ENCODE data around the gene PBX4.

PBX4 gene

DNA sequence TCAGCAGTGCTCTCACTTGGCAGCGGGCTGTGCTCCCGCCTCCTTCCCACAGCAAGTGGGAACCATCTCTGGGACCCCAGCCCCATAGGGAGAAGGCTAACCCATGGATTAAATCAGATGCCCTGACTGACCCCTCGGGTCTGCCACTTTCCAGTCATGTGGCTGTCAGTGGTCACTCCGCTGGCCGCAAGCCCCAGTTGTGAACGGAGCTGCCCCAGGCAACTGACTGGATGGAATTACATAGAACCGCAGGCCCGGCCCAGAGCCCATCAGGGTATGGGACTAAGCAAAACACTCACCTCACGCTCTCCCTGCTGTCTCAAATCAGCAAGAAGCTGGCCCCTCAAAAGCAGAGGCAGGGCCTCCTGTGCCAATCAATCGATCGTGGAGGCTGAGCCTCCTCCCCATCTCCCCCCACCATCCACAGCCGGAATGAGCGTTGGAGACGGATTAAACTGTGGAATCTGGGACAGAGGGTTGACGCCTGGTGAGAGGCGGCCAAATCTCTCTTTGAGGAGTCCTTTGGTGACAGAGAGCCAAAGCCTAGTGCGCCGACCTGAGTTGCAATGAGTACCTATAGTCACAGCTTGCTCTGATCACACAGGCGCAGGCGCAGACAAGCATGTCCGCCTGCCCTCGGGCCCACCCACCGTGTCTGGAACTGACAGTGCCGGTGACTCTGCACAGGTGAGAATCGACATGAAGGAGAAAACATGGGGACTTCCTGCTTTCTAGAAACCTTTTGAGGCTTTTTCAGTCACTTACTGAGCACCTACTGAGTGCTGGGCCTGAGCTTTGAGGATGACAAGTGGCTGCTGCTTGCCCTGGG lies 38.7 kb downstream of the PBX4 start:
- no peak overlapping the region for H3K4me3 ChIP-seq (ENCODE audit: low read length)
- no peaks in the 10 kb centered on the region for H3K36me3 ChIP-seq (ENCODE audit: control insufficient read depth, low read depth, low read length)
- no peak overlapping the region for H3K27ac ChIP-seq (ENCODE audit: low read length)
- no peaks in the 10 kb centered on the region for H3K27me3 ChIP-seq (ENCODE audit: control insufficient read depth, insufficient read depth, low read length)
- H3K9me3 ChIP-seq (ENCODE audit: control insufficient read depth, low read depth, low read length), result no peaks in the 10 kb centered on the region
- no peak overlapping the region for H3K9ac ChIP-seq (ENCODE audit: low read length)
- H3K4me1 ChIP-seq (ENCODE audit: control insufficient read depth, low read depth, low read length), result no peaks in the 10 kb centered on the region

GRCh38 chr19:19578252-19578651 lies 40.2 kb downstream of the PBX4 start:
- no peak overlapping the region for H3K27ac ChIP-seq (ENCODE audit: low read length)
- no peaks in the 10 kb centered on the region for H3K36me3 ChIP-seq (ENCODE audit: control insufficient read depth, low read depth, low read length)
- H3K9me3 ChIP-seq (ENCODE audit: control insufficient read depth, low read depth, low read length), result no peaks in the 10 kb centered on the region
- no peak overlapping the region for H3K9ac ChIP-seq (ENCODE audit: low read length)
- H3K4me3 ChIP-seq (ENCODE audit: low read length), result no peak overlapping the region
- no peaks in the 10 kb centered on the region for H3K4me1 ChIP-seq (ENCODE audit: control insufficient read depth, low read depth, low read length)
- H3K27me3 ChIP-seq (ENCODE audit: control insufficient read depth, insufficient read depth, low read length), result no peaks in the 10 kb centered on the region

DNA sequence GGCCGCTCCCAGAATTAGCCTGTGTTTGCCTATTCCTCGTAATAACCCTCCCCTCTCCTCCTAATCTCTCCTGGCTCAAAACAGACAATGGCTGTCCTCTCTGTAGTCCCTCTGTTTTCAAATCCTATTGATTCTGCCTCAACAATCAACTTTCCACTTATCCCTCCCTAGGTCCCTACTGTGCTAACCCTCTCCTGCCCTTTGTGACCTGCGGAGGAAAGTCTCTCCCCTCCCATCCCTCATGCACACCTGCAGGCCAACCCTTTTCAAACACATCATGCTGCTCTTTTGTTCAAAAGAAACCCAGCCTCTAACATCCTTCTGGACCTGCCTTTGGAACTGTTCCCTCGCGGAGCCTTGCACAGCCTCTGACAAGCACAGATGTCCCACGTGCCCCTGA lies 43.1 kb downstream of the PBX4 start:
- no peak overlapping the region for H3K27ac ChIP-seq (ENCODE audit: low read length)
- no peaks in the 10 kb centered on the region for H3K9me3 ChIP-seq (ENCODE audit: control insufficient read depth, low read depth, low read length)
- H3K36me3 ChIP-seq (ENCODE audit: control insufficient read depth, low read depth, low read length), result no peaks in the 10 kb centered on the region
- no peaks in the 10 kb centered on the region for H3K27me3 ChIP-seq (ENCODE audit: control insufficient read depth, insufficient read depth, low read length)
- H3K4me3 ChIP-seq (ENCODE audit: low read length), result no peak overlapping the region
- no peak overlapping the region for H3K9ac ChIP-seq (ENCODE audit: low read length)
- no peaks in the 10 kb centered on the region for H3K4me1 ChIP-seq (ENCODE audit: control insufficient read depth, low read depth, low read length)

DNA sequence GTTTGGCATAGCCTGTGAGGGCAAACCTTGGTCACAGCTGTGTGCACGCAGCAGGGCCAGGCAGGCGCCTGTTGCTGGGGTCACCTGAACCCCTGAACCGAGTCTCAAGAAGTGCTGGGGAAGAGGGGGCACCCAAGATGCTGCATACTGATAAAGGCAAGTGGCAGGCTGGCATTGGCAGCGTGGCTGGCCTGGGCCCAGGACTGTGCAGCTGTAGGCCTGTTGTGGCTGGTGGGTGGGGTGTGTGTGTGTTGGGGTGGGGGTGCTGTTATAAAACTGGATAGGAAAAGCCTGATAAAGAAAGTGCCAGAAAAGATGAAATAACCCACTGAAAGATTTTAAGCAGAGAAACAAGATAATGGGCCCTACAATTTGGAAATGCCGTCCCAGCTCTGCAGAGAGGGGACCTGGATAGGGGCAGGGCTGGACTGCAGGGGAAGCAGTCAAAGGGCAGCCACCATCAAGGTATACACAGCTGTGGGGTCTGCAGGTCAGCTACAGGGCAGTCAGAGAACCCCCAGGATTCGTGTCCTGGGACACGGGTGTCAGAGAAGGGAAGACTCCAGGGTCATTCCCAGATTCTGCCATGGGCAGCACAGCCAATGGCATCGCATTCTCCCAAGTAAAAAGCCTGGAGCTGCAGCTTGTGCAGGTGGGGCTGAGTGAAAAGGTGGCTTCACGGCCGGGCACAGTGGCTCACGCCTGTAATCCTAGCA lies 47.3 kb downstream of the PBX4 start:
- Histone ChIP-seq H3K27ac (ENCODE audit: low read length) (no peak overlapping the region), H3K9ac (ENCODE audit: low read length) (no peak overlapping the region), H3K9me3 (ENCODE audit: control insufficient read depth, low read depth, low read length) (no peaks in the 10 kb centered on the region), H3K4me3 (ENCODE audit: low read length) (no peak overlapping the region), H3K4me1 (ENCODE audit: control insufficient read depth, low read depth, low read length) (no peaks in the 10 kb centered on the region), H3K36me3 (ENCODE audit: control insufficient read depth, low read depth, low read length) (no peaks in the 10 kb centered on the region), H3K27me3 (ENCODE audit: control insufficient read depth, insufficient read depth, low read length) (no peaks in the 10 kb centered on the region)

- Histone ChIP-seq H3K9ac (ENCODE audit: low read length) (no peak overlapping the region), H3K36me3 (ENCODE audit: control insufficient read depth, low read depth, low read length) (no peaks in the 10 kb centered on the region), H3K9me3 (ENCODE audit: control insufficient read depth, low read depth, low read length) (no peaks in the 10 kb centered on the region), H3K27me3 (ENCODE audit: control insufficient read depth, insufficient read depth, low read length) (no peaks in the 10 kb centered on the region), H3K4me3 (ENCODE audit: low read length) (no peak overlapping the region), H3K27ac (ENCODE audit: low read length) (no peak overlapping the region), H3K4me1 (ENCODE audit: control insufficient read depth, low read depth, low read length) (no peaks in the 10 kb centered on the region)
Observed at GRCh38 chr19:19570571-19570970, 47.9 kb downstream of the PBX4 start.

- no peaks in the 10 kb centered on the region for H3K9me3 ChIP-seq (ENCODE audit: control insufficient read depth, low read depth, low read length)
- H3K4me3 ChIP-seq (ENCODE audit: low read length), result no peak overlapping the region
- no peak overlapping the region for H3K9ac ChIP-seq (ENCODE audit: low read length)
- H3K4me1 ChIP-seq (ENCODE audit: control insufficient read depth, low read depth, low read length), result no peaks in the 10 kb centered on the region
- no peaks in the 10 kb centered on the region for H3K36me3 ChIP-seq (ENCODE audit: control insufficient read depth, low read depth, low read length)
- H3K27ac ChIP-seq (ENCODE audit: low read length), result no peak overlapping the region
- no peaks in the 10 kb centered on the region for H3K27me3 ChIP-seq (ENCODE audit: control insufficient read depth, insufficient read depth, low read length)
Observed at GRCh38 chr19:19568802-19569756, 49.4 kb downstream of the PBX4 start.

DNA sequence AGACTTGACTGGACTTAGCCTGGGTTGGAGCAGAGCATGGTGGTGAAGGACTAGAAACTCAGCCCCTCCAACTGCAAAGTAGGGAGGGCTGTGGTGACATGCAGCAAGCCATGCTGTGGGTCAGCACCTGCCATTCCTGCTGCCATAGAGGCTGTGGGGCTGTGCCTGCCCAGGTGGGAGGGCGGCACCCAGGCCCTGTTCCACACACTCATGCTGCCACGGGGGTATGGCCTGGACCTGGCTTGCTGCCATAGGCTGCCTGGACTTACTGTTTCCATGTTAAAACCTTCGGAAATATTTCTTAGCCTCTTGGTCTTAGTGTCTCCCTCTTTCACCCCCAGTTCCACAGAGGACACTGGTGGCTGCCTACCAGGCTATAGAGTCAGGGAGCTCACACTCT lies 51.1 kb downstream of the PBX4 start:
- no peaks in the 10 kb centered on the region for H3K36me3 ChIP-seq (ENCODE audit: control insufficient read depth, low read depth, low read length)
- no peak overlapping the region for H3K4me3 ChIP-seq (ENCODE audit: low read length)
- no peaks in the 10 kb centered on the region for H3K27me3 ChIP-seq (ENCODE audit: control insufficient read depth, insufficient read depth, low read length)
- H3K9ac ChIP-seq (ENCODE audit: low read length), result no peak overlapping the region
- H3K9me3 ChIP-seq (ENCODE audit: control insufficient read depth, low read depth, low read length), result no peaks in the 10 kb centered on the region
- no peaks in the 10 kb centered on the region for H3K4me1 ChIP-seq (ENCODE audit: control insufficient read depth, low read depth, low read length)
- no peak overlapping the region for H3K27ac ChIP-seq (ENCODE audit: low read length)

- H3K9ac ChIP-seq (ENCODE audit: low read length), result no peak overlapping the region
- H3K4me1 ChIP-seq (ENCODE audit: control insufficient read depth, low read depth, low read length), result no peaks in the 10 kb centered on the region
- H3K36me3 ChIP-seq (ENCODE audit: control insufficient read depth, low read depth, low read length), result no peaks in the 10 kb centered on the region
- no peaks in the 10 kb centered on the region for H3K9me3 ChIP-seq (ENCODE audit: control insufficient read depth, low read depth, low read length)
- H3K27me3 ChIP-seq (ENCODE audit: control insufficient read depth, insufficient read depth, low read length), result no peaks in the 10 kb centered on the region
- no peak overlapping the region for H3K4me3 ChIP-seq (ENCODE audit: low read length)
- H3K27ac ChIP-seq (ENCODE audit: low read length), result no peak overlapping the region
Observed at GRCh38 chr19:19566306-19566705, 52.2 kb downstream of the PBX4 start.

DNA sequence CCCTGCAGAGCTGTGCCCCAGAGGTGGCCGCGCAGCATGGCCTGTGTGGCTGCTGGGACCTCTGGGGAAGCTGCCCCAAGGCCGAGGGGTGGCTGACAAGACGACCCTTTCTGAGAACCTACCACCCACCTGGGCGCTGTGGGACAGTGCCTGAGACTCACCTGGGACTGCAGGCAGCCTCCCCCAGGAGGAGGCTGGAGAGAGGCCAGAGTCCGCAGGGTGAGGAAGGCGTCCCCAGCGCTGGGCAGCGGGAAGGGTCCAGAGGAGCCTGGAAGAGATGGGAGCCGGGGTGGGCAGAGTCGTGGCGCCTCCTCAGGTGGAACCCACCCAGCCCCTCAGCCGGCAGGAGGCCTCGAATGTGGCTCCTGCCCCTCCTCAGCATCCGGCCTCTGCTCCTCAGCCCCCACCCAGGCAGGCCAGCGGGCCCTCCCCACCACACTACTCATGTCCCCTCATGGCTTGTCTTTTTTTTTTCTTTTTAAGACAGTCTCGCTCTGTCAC lies 55.1 kb downstream of the PBX4 start:
- Histone ChIP-seq H3K9me3 (ENCODE audit: control insufficient read depth, low read depth, low read length) (no peaks in the 10 kb centered on the region), H3K36me3 (ENCODE audit: control insufficient read depth, low read depth, low read length) (no peaks in the 10 kb centered on the region), H3K9ac (ENCODE audit: low read length) (no peak overlapping the region), H3K27ac (ENCODE audit: low read length) (no peak overlapping the region), H3K27me3 (ENCODE audit: control insufficient read depth, insufficient read depth, low read length) (no peaks in the 10 kb centered on the region), H3K4me1 (ENCODE audit: control insufficient read depth, low read depth, low read length) (no peaks in the 10 kb centered on the region), H3K4me3 (ENCODE audit: low read length) (no peak overlapping the region)

DNA sequence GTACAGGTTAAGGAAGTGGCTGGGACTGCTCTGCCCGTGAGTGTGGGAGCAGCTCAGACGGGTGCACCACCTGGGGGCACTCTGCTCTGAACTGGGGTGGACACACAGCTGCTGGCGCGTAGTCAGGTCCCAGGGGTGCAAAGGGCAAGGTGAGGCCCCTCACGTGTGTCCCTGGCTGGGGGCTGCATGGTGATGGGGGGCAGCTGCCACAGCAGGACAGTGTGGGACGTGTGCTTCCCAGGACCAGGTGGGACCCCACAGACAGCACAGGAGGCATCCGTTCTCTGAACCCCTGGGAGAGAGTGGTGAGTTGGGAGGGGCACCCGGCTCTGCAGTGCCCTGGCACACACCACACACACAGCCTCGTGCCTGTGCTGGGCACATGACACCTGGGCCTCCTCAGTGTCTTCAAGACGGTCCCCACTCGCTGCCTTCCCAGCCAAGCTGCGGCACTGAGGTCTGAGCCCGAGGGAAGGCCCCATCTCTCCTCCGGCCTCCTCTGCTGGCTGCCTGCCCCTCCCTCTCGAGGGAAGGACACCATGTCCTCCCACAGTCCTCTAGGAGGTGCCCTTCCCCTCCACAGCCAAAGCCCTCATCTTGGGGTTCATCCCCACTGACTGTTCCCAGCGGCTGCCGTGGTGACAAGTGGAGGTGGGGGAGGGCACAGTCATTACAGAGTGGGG lies 55.7 kb downstream of the PBX4 start:
- Histone ChIP-seq H3K27me3 (ENCODE audit: control insufficient read depth, insufficient read depth, low read length) (no peaks in the 10 kb centered on the region), H3K27ac (ENCODE audit: low read length) (no peak overlapping the region), H3K9ac (ENCODE audit: low read length) (no peak overlapping the region), H3K9me3 (ENCODE audit: control insufficient read depth, low read depth, low read length) (no peaks in the 10 kb centered on the region), H3K36me3 (ENCODE audit: control insufficient read depth, low read depth, low read length) (no peaks in the 10 kb centered on the region), H3K4me1 (ENCODE audit: control insufficient read depth, low read depth, low read length) (no peaks in the 10 kb centered on the region), H3K4me3 (ENCODE audit: low read length) (no peak overlapping the region)

Data from iPS-18a (cell line).